Measurements from ENCODE around the gene NELFB.
"Not testable (repeated sequence)": the region's sequence is repeated elsewhere in the genome, so short reads cannot be mapped to it uniquely, and the experiment has no call there.

Gene NELFB

DNA sequence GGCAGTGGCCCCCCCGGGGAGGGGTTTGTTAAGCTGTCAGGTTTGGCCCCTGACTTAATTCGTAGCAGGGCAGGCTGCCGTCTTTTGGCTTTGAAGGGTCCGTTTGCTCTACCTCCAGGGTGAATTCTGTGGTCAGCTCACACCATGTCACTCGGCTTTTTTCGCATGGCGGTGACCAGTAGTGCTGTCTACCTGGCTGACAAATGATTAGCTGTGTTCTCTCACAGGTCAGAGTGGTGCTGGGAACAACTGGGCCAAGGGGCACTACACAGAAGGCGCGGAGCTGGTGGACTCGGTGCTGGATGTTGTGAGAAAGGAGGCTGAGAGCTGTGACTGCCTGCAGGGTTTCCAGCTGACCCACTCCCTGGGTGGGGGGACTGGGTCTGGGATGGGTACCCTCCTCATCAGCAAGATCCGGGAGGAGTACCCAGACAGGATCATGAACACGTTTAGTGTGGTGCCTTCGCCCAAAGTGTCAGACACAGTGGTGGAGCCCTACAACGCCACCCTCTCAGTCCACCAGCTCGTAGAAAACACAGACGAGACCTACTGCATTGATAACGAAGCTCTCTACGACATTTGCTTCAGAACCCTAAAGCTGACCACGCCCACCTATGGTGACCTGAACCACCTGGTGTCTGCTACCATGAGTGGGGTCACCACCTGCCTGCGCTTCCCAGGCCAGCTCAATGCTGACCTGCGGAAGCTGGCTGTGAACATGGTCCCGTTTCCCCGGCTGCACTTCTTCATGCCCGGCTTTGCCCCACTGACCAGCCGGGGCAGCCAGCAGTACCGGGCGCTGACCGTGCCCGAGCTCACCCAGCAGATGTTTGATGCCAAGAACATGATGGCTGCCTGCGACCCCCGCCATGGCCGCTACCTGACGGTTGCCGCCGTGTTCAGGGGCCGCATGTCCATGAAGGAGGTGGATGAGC, 12.6 kb upstream of the NELFB start:
- no peaks in the 10 kb centered on the region for H3K27me3 ChIP-seq (ENCODE audit: control insufficient read depth, insufficient read depth, low read length)
- H3K4me1 ChIP-seq (ENCODE audit: control insufficient read depth, insufficient read depth, low read length) = peaks cover 12% of the 10 kb centered on the region
- peak overlapping the region; percentile 84 for H3K4me3 ChIP-seq (ENCODE audit: low read length)
- H3K9ac ChIP-seq (ENCODE audit: low read length) = peak overlapping the region; percentile 49
- peak overlapping the region; percentile 85 for H3K27ac ChIP-seq (ENCODE audit: low read depth, low read length)
- H3K36me3 ChIP-seq (ENCODE audit: control insufficient read depth, insufficient read depth, low read length) = peaks cover 11% of the 10 kb centered on the region

DNA sequence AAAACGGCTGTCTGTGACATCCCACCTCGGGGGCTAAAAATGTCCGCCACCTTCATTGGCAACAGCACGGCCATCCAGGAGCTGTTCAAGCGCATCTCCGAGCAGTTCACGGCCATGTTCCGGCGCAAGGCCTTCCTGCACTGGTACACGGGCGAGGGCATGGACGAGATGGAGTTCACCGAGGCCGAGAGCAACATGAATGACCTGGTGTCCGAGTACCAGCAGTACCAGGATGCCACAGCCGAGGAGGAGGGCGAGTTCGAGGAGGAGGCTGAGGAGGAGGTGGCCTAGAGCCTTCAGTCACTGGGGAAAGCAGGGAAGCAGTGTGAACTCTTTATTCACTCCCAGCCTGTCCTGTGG, 11.9 kb upstream of the NELFB start:
- not testable (repeated sequence) for H3K27me3 ChIP-seq (ENCODE audit: control insufficient read depth, insufficient read depth, low read length); H3K27ac ChIP-seq (ENCODE audit: low read depth, low read length); H3K9ac ChIP-seq (ENCODE audit: low read length)
- peak overlapping the region; percentile 84 for H3K4me3 ChIP-seq (ENCODE audit: low read length)
- H3K36me3 ChIP-seq (ENCODE audit: control insufficient read depth, insufficient read depth, low read length) = peaks cover 11% of the 10 kb centered on the region
- peaks cover 11% of the 10 kb centered on the region for H3K4me1 ChIP-seq (ENCODE audit: control insufficient read depth, insufficient read depth, low read length)

DNA sequence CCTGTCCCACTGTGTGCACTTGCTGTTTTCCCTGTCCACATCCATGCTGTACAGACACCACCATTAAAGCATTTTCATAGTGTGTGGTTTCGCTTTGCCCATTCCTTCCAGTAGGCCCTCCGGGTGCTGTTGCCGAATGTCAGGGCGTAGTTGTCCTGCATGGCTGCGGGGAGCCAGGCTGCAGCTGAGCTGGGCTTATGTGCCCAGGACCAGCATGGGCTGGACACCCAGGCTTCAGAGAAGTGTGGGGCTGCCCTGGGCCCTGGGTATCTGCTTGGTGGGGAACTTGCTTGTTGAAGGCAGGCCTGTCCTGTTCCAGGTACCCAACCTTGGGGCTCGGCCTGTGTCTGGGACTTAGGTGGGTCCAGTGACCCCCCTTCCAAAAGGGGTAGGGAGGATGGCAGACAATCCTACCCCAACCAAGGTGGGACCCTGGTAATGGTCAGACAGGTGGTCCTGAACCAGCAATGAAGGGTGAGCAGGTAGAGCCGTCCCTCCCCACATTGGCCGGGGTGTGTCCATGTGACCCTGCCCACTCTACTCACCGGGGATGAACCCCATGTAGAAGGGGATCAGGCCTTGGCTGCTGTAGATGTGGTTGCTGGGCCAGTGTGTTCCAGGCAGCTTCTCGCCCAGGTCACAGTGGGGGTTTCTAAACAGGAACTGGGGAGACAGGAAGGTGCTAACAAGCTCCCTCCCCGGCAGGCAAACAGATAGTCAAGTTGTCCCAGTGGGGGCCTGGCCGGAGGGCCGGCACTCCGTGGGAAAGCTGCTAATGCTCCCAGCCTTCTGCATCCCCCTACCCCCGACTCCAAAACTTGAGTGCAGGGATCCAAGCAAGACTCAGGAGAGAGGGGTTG, 11.3 kb upstream of the NELFB start:
- H3K27me3 ChIP-seq (ENCODE audit: control insufficient read depth, insufficient read depth, low read length) = no peaks in the 10 kb centered on the region
- no peak overlapping the region for H3K27ac ChIP-seq (ENCODE audit: low read depth, low read length)
- H3K9ac ChIP-seq (ENCODE audit: low read length) = no peak overlapping the region
- H3K4me3 ChIP-seq (ENCODE audit: low read length) = no peak overlapping the region
- H3K4me1 ChIP-seq (ENCODE audit: control insufficient read depth, insufficient read depth, low read length) = peaks cover 9% of the 10 kb centered on the region
- peaks cover 11% of the 10 kb centered on the region for H3K36me3 ChIP-seq (ENCODE audit: control insufficient read depth, insufficient read depth, low read length)

DNA sequence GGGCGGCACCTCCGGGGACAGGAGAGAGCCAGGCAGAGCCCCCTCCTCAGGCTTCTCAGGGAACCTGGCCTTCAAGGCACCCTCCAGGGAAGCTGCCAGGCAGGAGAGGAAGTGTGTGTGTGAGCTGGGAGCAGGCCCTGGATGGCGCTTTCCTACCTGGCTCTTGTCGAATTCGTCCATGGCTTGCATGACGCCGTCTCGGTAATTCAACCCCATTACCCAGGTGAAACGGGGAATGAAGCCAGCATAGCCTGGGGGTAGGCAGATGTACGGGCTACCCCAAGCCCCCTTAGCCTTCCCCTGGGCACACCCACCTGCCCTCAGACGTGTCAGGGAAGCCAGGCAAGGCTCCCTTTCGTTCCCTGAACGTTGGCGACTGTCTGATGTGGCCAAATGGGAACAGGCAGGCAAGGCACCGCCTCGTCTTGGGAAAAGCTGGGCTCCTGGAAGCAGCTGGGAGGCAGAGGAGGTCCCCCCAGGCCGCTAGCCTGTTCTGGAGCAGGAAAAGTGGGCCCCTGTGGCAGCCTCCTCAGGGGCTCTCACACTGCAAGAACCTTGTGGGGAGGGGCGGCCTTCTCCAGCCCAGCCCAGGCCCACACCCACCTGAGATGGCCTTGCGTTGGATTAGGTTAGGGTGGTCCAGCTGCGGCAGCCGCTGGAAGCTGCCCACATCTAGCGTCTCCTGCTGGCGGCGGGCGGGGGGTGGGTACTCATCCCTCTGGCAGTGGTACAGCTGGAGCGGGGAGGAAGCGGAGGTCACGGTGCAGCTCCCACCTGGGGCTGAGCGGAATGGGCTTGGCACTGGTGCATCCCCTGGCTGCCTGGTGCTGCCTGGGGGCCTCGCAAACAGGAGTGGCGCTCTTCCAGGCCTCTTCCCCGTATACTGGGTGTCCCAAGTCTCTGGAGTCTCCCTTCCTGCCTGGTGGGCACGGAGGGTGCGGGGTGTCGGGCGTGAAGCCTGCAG, 10.4 kb upstream of the NELFB start:
- H3K9ac ChIP-seq (ENCODE audit: low read length) = no peak overlapping the region
- H3K27me3 ChIP-seq (ENCODE audit: control insufficient read depth, insufficient read depth, low read length) = no peaks in the 10 kb centered on the region
- H3K36me3 ChIP-seq (ENCODE audit: control insufficient read depth, insufficient read depth, low read length) = peaks cover 11% of the 10 kb centered on the region
- H3K27ac ChIP-seq (ENCODE audit: low read depth, low read length) = no peak overlapping the region
- peaks cover 9% of the 10 kb centered on the region for H3K4me1 ChIP-seq (ENCODE audit: control insufficient read depth, insufficient read depth, low read length)
- no peak overlapping the region for H3K4me3 ChIP-seq (ENCODE audit: low read length)

DNA sequence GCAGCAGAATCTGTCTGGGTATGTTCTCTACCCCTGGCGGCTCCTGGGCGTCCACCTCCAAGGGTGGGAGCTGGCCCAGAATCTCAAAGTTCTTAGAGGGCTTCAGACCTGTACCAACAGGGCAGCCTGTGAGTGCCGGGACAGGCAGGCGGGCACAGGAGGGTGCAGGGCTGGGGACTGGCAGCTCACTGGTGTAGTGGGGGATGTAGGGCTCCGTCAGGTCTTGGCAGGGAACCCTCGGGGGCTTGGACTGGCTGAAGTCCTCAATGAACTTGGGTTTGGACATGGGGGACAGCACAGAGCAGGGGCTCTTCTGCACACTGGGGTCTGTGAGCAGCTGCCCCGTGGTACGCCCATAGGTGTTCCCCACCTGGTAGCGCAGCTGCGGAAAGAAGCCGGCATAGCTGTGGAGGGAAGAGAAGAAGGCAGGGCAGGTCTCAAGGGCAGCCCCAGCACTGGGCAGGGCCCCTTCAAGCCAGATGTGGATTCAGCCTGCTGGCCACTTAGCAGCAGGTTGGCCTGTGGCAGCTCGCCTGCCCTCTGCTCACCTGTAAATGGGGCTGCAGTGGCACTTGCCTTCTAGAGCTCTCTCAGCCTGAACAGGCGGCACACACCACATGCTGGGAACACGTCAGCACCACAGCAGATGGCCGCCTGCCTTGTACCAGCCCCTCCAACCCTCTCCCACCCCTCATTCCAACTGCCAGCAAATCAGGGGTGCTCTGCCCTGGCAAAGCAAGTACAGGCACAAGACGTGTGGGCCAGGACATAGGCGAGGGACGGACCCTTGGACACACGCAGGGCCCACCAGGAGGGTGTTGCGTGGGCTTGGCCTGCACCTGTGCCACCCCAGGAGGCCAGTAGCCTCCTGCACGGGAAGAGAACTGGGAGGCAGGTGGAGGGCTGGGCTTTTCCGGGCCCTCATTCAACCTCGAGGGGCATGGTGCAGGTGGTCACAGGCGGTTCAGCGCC, 9.4 kb upstream of the NELFB start:
- Histone ChIP-seq H3K4me1 (ENCODE audit: control insufficient read depth, insufficient read depth, low read length) (peaks cover 9% of the 10 kb centered on the region), H3K4me3 (ENCODE audit: low read length) (no peak overlapping the region), H3K36me3 (ENCODE audit: control insufficient read depth, insufficient read depth, low read length) (peaks cover 11% of the 10 kb centered on the region), H3K9ac (ENCODE audit: low read length) (no peak overlapping the region), H3K27me3 (ENCODE audit: control insufficient read depth, insufficient read depth, low read length) (no peaks in the 10 kb centered on the region), H3K27ac (ENCODE audit: low read depth, low read length) (no peak overlapping the region)

DNA sequence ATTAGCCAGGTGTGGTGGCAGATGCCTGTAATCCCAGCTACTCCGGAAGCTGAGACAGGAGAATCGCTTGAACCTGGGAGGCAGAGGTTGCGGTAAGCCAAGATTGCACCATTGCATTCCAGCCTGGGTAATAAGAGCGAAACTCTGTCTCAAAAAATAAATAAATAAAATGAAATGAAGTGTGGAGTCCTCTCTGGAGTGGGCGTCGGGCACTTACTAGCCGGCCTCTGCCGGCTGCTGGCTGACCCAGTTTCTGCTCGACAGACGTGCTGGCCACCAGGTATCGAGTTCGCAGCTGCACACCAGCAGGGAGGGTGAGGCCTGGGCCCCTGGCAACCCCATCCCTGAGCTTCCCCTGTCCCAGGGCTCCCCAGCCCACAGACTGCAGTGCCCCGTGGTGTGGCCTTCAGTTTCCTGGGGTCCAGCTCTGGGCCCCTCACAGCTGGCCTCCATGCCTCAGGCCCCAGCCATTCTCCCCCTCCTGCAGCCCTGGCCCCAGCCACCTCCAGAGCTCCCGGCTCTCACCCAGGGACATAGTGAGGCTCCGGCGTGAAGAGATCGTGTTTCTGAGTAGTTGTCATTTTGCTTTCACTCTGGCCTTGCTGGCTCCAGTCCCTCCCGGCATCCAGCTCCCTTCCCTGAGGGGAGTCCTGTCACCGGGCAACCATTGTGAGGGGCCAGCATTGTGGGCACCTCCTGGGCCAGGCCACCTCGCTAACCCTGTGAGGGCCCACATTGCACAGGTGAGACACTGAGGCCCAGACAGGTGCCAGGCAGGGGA, 7.8 kb upstream of the NELFB start:
- H3K27me3 ChIP-seq (ENCODE audit: control insufficient read depth, insufficient read depth, low read length) = no peaks in the 10 kb centered on the region
- no peak overlapping the region for H3K27ac ChIP-seq (ENCODE audit: low read depth, low read length)
- no peak overlapping the region for H3K4me3 ChIP-seq (ENCODE audit: low read length)
- no peak overlapping the region for H3K9ac ChIP-seq (ENCODE audit: low read length)
- peaks cover 9% of the 10 kb centered on the region for H3K36me3 ChIP-seq (ENCODE audit: control insufficient read depth, insufficient read depth, low read length)
- H3K4me1 ChIP-seq (ENCODE audit: control insufficient read depth, insufficient read depth, low read length) = peaks cover 6% of the 10 kb centered on the region

DNA sequence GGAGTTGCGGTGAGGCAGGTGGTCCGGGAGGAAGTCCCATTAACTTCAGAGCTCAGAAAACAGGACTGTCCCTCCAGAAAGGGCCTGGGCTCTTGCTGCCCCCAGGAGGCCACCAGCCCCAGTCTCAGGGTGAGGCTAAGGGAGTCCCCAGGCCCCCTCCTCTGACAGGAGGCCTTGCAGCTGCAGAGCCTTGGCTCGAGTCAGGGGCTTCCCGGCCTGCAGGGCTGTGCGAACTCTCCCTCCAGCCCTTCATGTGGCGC, 7.3 kb upstream of the NELFB start:
- peaks cover under 1% of the 10 kb centered on the region for H3K4me1 ChIP-seq (ENCODE audit: control insufficient read depth, insufficient read depth, low read length)
- H3K9ac ChIP-seq (ENCODE audit: low read length) = no peak overlapping the region
- no peak overlapping the region for H3K27ac ChIP-seq (ENCODE audit: low read depth, low read length)
- H3K4me3 ChIP-seq (ENCODE audit: low read length) = no peak overlapping the region
- peaks cover 6% of the 10 kb centered on the region for H3K36me3 ChIP-seq (ENCODE audit: control insufficient read depth, insufficient read depth, low read length)
- no peaks in the 10 kb centered on the region for H3K27me3 ChIP-seq (ENCODE audit: control insufficient read depth, insufficient read depth, low read length)

DNA sequence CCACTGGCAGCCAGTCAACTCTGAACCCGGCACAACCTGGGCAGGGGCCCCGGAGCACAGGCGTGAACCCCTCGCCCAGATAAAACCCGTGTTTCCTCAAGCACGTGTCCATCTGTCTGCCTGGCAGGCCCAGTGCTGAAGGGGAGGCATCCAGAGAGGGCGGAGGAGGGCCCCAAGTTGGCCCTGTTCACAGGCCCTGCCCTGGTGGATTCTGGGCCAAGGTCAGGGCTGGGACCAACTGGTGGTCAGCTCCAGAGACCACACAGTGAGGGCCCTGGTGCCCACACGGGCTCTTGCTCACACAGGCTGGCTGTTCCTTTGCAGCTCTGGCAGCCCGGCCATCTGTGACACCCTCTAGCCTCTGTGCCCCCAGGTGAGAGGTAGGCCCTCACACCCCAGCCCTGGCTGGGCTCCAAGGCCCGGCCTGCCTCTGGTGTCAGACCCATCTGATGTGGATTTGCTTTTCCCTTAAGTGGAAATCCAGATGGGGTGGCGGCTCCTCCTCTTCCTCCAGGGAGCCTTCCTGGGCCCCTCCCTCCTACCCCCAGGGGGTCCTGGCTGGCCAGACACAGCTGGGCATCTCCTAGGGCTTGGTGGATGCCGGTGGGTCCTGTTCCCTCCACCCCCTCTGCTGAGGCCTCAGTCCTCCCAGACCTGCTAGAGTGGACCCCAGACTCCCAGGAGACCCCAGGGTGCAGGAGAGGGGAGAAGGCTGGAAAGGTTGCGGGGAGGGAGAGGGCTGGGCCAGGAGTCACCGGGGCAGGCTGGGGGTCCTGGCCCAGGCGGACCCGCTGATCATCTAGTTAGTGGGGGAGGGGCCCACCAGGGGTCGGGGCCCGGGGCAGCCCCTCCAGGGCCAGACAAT, 4.6 kb upstream of the NELFB start:
- no peaks in the 10 kb centered on the region for H3K27me3 ChIP-seq (ENCODE audit: control insufficient read depth, insufficient read depth, low read length)
- no peak overlapping the region for H3K9ac ChIP-seq (ENCODE audit: low read length)
- H3K4me3 ChIP-seq (ENCODE audit: low read length) = no peak overlapping the region
- no peaks in the 10 kb centered on the region for H3K4me1 ChIP-seq (ENCODE audit: control insufficient read depth, insufficient read depth, low read length)
- no peak overlapping the region for H3K27ac ChIP-seq (ENCODE audit: low read depth, low read length)
- no peaks in the 10 kb centered on the region for H3K36me3 ChIP-seq (ENCODE audit: control insufficient read depth, insufficient read depth, low read length)

DNA sequence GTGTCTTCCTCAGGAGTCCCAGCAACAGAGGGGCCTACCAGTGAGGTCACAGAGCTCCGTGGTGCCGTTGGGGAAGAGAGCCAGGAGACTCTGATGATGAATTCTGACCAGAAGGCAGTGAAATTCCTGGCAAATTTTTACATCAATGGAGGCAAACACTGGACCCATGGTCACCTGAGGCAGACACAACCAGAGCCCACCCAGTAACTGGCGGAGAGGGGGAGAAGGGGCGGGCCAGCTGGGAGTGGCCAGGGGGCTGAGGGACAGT, 4.0 kb upstream of the NELFB start, which contains the start of gene STPG3:
Gene STPG3, plus strand, starts transcription at position 93 of the 268 bp plus-strand sequence. Its CDS starts 1 bp downstream, at position 94.
- Histone ChIP-seq H3K9ac (ENCODE audit: low read length) (no peak within 1 kb of the TSS), H3K27ac (ENCODE audit: low read depth, low read length) (no peak within 1 kb of the TSS), H3K27me3 (ENCODE audit: control insufficient read depth, insufficient read depth, low read length) (no peaks in the 10 kb centered on the region), H3K4me1 (ENCODE audit: control insufficient read depth, insufficient read depth, low read length) (peaks cover 3% of the 10 kb centered on the region), H3K36me3 (ENCODE audit: control insufficient read depth, insufficient read depth, low read length) (no peaks in the 10 kb centered on the region), H3K4me3 (ENCODE audit: low read length) (no peak within 1 kb of the TSS)

DNA sequence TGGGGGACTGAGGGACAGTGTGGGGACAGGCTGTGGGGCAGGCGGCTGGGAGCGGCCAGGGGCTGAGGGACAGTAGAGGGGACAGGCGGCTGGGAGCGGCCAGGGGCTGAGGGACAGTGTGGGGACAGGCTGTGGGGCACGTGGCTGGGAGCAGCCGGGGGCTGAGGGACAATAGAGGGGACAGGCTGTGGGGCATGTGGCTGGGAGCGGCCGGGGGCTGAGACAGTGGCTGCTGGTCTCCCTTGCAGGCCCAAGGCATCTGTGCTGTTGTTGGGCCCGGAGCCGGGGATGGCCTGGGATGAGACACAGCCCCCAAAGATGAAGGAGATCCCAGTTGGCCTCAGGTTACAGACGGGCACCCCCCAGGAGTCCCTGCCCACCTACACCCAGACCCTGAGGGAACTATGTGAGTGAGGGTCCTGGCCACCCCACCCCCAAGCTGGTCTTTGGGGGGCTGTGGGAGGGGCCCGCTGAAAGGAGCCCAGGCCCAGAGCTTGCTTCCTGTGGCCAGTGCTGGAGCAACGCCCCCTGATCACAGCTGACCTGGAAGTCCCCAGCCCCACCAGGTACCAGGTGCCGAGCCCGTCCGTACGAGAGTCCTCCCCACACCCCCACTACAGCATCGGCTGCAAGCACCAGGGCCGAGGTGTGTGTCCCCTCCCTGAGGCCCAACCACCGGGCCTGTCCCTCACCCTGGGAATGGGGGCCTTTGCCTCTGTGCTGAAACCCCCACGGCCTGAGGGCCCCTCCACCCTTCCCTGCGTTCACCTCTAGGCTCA, 3.4 kb upstream of the NELFB start:
- H3K9ac ChIP-seq (ENCODE audit: low read length) = no peak overlapping the region
- H3K4me3 ChIP-seq (ENCODE audit: low read length) = no peak overlapping the region
- H3K27ac ChIP-seq (ENCODE audit: low read depth, low read length) = no peak overlapping the region
- peaks cover 8% of the 10 kb centered on the region for H3K4me1 ChIP-seq (ENCODE audit: control insufficient read depth, insufficient read depth, low read length)
- no peaks in the 10 kb centered on the region for H3K27me3 ChIP-seq (ENCODE audit: control insufficient read depth, insufficient read depth, low read length)
- no peaks in the 10 kb centered on the region for H3K36me3 ChIP-seq (ENCODE audit: control insufficient read depth, insufficient read depth, low read length)

Data from rectal smooth muscle tissue (tissue), 1 donor.